Measurements from ENCODE around the gene PALM.

Gene PALM

GRCh38 chr19:778910-779653 lies 70.3 kb downstream of the PALM start:
- DNase-seq (ENCODE audit: low spot score) (peak; percentile 86), FAIRE-seq (peak; percentile 60)

DNA sequence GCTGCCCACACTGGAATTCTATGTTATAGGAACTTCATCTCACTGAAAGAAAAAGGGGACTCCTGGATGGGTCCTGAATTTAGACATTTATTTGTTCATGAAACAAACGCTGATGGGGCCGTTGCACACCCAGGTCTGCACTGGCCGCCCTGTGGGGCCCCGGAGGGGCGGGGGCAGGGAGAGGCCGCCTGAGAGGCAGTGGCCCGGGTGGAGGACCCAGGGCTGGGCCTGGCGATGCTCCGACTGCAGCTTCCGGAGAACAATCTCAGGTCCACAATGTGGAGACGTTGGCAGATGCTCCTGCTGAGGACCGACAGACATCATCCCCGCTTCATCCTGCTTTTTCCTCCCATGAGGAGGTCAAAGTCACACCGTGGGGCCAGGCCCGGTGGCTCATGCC lies 72.2 kb downstream of the PALM start:
- DNase-seq (ENCODE audit: low spot score) (no peak), FAIRE-seq (no peak)

DNA sequence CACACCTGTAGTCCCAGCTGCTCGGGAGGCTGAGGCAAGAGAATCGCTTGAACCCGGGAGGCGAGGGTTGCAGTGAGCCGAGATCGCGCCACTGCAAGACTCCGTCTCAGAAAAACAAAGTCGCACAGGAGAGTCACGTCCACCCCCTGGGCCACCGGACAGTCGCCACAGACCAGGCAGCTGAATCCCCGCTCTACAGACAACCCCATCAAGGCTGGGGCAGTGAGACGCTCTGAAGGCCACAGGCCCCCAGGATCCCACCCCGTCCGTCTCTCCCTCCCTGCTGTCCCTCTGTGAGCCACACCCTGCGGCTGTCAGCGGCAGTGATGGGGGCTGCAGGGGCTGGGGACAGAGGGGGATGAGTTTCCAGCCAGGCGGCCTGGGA lies 73.1 kb downstream of the PALM start:
- FAIRE-seq (no peak), DNase-seq (ENCODE audit: low spot score) (no peak)

DNA sequence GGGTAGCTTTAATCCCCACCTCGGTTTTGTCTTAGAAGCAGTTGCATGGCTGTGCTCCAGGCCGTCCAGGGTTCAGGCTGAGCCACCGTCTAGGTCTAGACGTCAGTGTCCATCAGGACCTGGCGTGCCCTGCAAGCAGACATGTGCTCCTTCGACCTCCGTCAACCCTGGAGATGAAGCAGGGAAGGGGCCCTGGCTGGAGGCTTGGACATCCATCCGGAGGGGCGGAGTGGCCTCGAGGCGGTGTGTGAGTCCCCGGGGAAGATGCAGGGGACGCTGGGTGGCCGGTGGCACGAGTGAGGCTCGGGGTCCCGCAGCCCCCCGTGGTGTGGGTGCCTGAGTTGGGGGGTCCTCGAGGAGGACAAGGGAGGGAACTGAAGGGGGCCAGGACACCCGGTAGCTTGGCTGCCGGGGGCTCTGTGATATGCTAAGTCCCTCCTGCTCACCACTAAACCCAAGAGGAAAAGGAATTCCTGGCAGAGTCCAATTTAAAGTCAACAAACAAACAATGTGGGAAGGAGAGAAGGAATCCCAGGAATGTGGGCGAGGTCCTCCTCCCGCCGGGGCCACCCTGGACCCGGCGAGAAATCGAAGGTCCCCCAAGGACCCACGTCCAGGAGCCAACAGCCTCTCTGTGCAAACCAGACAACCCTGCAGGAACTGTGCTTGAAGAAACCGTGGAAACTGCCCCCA lies 73.6 kb downstream of the PALM start:
- DNase-seq (ENCODE audit: low spot score) (peak; percentile 38), FAIRE-seq (no peak)

GRCh38 chr19:782878-783668 lies 74.3 kb downstream of the PALM start:
- no peak for FAIRE-seq
- DNase-seq (ENCODE audit: low spot score), result no peak

DNA sequence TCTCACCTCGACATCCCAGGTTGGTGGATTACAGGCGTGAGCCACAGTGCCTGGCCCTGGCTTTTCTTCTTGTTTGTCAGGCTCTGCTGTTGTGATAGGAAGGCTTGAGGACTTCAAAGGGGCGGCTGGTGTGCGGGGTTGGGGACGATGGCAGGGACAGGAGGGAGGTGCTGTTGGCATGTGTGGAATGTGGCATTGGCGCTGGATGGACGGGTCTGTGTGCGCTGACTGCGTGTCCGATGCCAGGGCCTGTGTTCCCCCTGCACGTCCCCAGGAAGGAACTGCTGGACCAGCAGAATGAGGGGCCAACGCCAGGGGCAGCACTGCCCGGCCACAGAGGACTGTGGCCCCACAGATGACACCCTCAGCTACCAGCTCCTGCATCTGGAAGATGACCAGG lies 75.8 kb downstream of the PALM start:
- DNase-seq (ENCODE audit: low spot score), result no peak
- no peak for FAIRE-seq

- DNase-seq (ENCODE audit: low spot score) (no peak), FAIRE-seq (no peak)
Observed at GRCh38 chr19:787536-787935, 78.8 kb downstream of the PALM start.

- no peak for FAIRE-seq
- no peak for DNase-seq (ENCODE audit: low spot score)
Observed at GRCh38 chr19:788686-788982, 79.9 kb downstream of the PALM start.

- DNase-seq (ENCODE audit: low spot score), result no peak
- no peak for FAIRE-seq
Observed at GRCh38 chr19:788983-789700, 80.4 kb downstream of the PALM start.

GRCh38 chr19:789701-790060 lies 80.9 kb downstream of the PALM start:
- no peak for FAIRE-seq
- DNase-seq (ENCODE audit: low spot score), result no peak

GRCh38 chr19:791007-791566 lies 82.4 kb downstream of the PALM start:
- DNase-seq (ENCODE audit: low spot score) (no peak), FAIRE-seq (no peak)

DNA sequence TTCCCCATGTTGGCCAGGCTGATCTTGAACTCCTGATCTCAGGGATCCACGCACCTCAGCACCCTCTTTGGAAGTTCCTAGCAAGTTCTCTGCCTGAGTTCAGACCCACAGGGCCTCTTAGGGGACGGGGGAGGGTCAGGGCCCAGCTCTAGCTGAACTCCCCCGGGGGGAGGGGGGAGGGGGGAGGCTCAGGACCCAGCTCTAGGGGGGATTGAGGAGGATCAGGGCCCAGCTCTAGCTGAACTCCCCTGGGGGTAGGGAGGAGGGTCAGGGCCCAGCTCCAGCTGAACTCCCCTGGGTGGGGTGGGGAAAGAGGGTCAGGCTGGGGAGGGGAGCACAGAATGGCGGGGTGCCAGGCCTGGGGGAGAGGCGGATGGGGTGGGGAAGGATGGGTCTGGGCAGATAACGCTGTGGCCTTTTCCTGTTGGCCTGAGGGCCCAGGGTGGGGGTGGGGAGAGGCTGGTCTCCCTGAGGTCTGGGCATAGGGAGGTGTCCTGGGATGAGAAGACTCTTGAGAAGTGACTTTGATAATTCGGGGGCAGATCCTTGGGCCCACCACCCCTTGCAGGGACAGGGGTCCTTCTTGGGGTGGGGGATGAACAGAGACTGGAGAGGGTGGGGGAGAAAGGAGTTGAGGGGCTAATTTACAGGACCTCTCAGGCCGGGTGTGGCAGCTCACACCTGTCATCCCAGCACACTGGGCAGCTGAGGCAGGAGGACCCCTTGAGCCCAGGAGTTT lies 83.0 kb downstream of the PALM start:
- FAIRE-seq, result no peak
- no peak for DNase-seq (ENCODE audit: low spot score)

- FAIRE-seq (no peak), DNase-seq (ENCODE audit: low spot score) (no peak)
Observed at GRCh38 chr19:792306-792885, 83.7 kb downstream of the PALM start.

DNA sequence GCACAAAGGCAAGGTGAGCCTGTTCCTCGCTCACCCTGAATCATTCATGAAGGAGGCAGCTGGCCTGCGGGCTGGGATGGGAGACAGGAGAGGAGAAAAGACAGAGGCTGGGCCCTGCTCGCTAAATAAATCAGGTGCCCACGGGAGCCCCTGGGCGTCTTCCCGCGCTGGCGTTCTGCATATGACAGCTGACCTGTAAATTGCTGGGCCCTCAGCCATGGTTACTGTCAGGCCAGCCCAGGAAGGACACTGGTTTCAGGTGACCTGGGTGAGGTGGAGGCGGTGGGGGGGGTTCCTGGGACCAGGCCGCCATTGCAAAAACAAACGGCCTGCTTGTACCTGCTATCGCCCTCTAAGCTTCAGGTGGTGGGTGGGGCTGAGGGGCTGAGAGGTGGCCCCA lies 85.1 kb downstream of the PALM start:
- FAIRE-seq (no peak), DNase-seq (ENCODE audit: low spot score) (no peak)

- FAIRE-seq, result no peak
Observed at GRCh38 chr19:795073-795611, 86.4 kb downstream of the PALM start.

DNA sequence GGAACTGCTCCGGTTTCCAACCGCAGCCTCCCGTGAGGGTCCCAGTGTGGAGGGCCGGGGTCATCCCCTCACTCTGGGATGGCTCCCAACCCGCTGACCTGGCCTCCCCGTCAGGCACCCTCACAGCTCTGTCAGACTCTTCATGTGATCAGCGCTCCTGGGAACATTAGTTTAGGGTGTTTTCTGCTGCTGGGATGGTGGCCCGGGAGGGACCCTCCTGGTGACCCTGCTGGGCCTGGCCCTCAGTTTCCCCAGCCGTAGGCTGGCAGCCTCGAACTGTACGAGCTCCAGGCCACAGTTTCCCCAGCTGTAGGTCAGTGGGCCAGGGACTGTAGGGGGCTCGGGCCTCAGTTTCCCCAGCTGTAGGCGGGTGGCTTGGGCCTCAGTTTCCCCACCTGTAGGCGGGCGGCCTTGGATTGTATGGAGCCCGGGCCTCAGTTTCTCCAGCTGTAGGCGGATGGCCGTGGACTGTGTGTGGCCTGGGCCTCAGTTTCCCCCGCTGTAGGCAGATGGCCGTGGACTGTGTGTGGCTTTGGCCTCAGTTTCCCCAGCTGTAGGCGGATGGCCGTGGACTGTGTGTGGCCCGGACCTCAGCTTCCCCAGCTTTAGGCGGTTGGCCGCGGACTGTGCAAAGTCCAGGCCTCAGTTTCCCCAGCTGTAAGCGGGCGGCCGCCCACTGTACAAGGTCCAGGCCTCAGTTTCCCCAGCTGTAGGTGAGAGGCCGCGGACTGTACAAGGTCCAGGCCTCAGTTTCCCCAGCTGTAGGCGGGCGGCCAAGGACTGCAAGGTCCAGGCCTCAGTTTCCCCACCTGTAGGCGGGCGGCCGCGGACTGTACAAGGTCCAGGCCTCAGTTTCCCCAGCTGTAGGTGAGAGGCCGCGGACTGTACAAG lies 87.2 kb downstream of the PALM start:
- no peak for FAIRE-seq
- no peak for DNase-seq (ENCODE audit: low spot score)

More at GRCh38 chr19:795073-795611, 86.4 kb downstream of the PALM start:
- no peak for DNase-seq (ENCODE audit: low spot score)

DNA sequence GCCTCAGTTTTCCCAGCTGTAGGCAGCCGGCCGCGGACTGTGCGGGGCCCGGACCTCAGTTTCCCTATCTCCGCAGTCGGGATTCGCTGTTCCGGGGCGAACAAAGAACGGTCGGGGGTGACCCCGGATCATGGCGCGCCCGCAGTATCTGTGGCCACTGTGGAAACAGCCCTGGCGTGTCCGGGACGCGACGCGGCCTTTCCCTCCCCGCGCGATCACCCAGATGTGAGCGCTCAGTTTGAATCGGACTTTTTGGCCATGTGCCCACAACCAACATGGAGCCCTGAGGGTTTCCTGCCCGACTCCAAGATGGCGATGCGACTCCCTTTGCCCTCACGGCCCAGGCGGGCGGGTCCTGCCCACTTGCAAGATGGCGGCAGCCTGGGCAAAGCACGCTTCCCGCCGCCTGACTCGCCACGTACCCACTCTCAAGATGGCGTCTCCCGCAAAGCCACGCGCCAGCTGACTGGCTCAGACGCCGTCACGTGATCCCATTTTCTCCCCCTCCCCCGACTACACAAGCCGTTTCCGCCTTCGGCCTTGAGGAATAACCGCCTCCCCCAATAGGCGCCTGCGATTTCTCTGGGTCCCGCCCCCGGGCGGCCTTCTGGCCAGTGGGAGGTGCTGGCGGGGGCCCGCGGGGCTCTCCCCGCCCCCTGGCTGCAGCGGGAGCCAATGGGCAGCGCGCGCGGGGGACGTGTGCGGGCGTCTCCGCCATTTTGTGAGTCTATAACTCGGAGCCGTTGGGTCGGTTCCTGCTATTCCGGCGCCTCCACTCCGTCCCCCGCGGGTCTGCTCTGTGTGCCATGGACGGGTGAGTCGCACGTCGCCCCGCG lies 88.2 kb downstream of the PALM start, which contains the start of gene PTBP1:
Gene PTBP1 (plus strand): TSS at position 761 of the 836 bp plus-strand sequence. CDS start 46 bp downstream, at position 807.
- DNase-seq (ENCODE audit: low spot score) (peak; percentile 100), FAIRE-seq (peak; percentile 92)

All from RCC 7860 (cell line).